GM18508 (cell line): Measurements from ENCODE around the gene ADAMTS7.
"Not testable (repeated sequence)": the region's sequence is repeated elsewhere in the genome, so short reads cannot be mapped to it uniquely, and the experiment has no call there.

Experiments used
- ATAC-seq: cut with Tn5 transposase; IDR thresholded peaks from one replicate; pipeline ENCODE4 v1.9.1; 2021; ENCODE audit warnings: moderate number of reproducible peaks; ENCODE audit not compliant: insufficient read depth, unreplicated experiment

ADAMTS7 gene

DNA sequence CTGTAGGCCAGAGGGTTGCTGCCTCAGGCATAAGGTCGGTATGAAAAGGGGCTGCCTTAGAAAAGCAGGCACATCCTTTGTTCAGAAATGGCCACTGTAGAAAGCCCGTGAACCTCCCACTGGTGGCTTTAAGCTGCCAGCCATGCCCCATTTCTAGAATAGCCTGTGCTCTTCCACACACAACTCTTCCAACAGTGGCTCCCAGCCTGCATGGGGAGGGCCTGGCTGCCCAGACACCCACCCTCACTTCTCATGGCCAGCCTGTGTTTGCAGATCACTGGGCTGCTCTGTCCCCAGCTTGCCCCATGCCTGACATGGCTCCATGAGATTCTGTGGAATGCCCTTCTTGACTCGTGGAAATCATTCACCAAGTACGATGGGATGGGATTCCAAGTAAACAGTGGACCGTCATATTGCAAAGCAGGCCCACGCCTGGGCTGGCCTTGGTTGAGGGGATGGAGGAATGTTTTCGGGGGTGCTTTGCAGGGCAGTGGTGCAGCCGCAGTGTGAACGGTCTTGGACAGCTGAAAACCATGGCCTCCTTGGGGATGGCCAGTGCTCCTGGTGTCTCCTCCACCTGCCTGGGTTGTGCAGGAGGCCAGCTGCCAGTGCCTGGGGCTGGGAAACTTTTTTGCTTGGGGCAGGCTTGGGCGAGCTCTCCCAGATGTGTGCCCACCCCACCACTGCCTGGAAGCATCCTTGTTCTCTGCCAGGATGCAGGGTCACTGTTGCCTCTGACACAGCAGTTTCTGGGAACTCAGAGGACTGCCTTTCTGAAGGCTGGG lies 57.3 kb downstream of the ADAMTS7 start:
- ATAC-seq, result not testable (repeated sequence)

DNA sequence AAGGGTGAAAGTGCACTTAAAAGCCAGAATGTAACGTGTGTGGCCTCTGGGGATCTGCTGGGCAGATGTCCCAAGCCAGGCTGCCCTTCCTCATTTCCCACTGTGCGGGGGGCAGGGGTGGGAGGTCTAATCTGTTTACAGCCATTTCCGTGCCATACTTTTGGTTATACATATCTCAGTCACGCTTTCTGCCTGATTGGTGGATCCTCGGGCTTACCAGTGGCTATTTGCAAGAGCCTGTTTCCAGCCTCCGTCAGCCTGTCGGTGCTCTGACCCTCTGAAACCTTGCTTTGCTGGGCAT lies 58.0 kb downstream of the ADAMTS7 start:
- not testable (repeated sequence) for ATAC-seq

DNA sequence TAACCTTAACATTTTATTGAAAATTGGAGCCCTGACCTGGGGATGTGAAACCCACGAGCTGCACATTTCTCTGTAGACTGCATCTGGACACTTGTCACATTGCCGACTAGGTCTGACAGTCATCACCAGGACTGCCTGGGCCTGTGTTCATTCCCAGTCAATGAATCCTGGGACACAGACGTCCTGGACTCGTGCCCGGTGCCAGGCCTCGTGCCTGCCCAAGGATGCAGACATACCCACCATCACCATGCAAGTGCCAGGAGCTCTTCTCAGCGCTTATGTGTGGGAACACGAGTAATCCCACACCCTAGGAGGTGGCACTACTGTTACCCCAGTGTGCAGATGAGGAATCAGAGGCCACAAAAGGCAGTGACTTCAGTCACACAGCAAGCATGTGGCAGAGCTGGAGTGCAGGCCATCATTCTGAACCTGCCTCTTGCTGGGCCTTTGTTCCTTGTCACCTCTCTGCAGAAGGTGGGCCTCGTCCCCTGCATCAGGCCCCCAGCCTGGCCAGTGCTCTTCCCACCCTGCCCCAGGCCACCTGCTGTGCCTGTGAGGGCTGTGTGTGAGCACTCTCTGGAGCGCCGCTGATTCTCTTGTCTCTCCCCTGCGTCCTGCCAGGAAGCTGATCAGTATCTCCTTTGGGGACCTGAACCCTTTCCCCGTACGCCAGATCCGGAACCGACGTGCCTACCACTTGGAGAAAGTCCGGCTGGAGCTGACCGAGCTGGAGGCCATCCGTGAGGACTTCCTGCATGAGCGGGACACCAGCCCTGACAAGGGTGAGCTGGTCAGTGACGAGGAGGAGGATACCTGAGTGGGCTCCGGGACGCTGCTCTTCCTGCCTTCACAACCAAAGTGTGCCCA lies 58.5 kb downstream of the ADAMTS7 start:
- ATAC-seq, result no peak

DNA sequence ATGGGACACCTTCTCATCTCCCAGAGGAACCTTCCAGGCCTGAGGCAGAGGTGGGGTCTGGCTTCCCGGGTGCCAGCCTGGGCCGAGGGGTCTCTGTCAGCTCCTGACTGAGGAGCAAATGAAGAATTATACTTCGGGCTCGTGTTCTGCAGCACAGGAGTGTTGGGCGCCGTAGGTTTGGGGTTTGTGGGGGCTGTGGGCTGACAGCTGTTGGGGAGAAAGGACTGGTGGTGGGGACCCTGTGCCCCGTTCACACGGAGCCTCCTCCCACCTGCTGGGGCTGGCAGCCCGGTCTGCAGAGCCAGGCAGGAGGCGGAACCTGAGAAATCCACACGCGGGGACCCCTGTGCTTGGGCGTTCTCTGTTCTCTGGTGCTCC lies 59.7 kb downstream of the ADAMTS7 start:
- ATAC-seq, result no peak

DNA sequence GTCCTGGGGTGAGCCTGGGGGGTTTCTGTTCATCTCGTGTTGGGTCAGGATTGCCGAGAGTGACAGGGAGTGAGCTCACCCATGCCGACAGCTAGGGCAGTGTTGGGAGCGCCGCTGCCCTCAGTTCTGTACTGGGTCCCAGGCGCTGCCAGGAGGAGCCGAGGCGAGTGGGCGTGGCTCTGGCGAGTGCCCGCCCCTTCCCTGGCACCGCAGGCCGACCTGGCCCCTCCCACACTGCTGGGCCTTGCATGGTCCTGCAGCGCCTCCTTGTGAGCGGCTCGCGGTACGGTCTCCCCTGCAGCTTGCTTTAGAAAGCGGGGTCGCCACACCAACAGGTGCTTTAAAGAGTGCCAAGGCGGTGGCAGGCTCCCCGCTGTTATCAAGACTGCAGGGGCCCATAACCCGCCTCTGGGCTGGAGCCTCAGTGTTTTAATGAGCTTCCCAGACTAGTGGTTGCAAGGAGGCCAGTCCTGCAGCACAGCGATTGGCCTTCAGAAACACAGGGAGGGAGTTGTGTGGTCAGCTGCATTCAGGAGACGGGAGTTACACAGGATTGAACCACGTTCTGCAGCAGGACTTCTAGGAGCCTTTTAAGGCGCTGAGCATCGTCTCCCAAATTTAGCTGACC lies 60.2 kb downstream of the ADAMTS7 start:
- ATAC-seq, result not testable (repeated sequence)

DNA sequence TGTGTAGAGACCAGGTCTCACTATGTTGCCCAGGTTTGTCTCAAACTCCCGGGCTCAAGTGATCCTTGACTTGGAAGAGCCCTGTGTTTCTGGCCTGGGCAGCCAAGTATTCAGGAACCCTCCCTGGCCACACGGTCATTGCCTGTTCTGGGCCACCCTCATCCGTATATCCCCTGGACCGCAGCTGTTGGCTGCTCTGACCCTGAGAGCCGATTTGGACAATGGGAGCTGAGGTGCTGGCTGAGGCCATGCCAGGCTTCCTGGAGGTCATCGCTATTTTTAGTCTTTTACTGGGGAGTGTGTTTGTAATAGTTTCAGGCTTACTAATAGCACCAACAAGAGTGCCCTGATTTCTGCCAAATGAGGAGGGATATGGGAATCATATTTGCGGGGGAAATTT lies 60.7 kb downstream of the ADAMTS7 start:
- no peak for ATAC-seq

DNA sequence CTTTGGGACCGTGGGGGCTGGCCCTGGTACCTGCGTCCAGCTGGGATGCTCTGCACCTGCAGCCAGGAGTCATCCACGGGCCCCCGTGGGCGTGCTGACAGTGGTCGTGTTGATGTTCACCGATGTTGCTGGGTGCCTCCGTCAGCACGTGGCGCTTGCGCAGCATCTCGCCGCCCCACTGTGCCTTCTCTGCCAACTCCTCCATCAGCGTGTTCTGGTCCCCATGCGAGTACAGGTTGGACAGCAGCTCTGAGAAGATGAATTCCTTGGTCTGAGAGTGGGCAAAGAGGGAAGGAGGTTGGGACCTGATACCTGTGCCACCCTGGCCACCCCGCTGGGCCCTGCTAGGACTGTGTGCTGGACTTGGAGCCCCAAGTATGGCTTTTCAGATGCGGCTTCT lies 61.4 kb downstream of the ADAMTS7 start:
- no peak for ATAC-seq

DNA sequence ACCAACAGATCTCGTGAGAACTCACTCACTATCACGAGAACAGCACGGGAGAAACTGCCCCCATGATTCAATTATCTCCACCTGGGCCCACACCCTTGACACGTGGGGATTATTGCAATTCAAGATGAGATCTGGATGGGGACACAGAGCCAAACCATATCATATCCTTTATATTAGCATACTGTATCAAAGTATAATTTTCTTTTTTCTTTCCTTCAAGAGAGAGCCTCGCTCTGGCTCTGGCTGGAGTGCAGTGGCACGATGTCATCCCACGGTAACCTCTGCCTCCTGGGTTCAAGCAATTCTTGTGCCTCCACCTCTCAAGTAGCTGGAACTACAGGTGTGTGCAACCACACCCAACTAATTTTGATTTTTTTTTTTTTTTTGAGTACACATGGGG lies 63.4 kb downstream of the ADAMTS7 start:
- ATAC-seq, result not testable (repeated sequence)

DNA sequence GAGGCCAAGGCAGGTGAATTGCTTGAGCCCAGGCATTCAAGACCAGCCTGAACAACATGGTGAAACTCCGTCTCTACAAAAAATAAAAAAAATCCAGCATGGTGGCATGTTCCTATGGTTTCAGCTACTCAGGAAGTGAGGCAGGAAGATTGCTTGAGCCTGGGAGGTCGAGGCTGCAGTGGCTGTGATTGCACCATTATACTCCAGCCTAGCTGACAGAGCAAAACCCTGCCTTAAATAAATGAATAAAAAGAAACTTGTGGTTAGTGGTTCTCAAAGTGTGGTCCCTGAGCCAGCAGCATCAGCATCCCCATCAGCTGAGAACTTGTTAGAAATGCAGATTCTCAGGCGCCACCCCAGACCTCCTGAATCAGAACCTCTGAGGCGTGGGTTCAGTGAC lies 69.6 kb downstream of the ADAMTS7 start:
- not testable (repeated sequence) for ATAC-seq

DNA sequence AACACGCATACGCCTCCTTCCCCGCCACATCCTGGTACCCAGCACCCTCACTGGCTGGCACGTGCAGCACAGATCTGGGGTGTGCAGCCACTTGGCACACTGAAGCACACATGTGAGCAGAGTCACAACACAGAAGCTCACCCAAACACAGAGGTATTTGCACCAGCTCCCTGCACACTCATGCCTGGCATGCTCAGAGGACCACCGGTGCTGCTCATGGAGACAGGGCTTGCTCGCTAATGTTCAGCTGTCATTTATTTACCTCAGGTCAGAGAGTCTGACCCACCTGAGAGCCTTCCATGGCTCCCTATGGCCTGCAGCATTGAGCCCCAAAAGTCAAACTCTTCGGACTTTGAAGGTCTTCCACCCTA lies 70.4 kb downstream of the ADAMTS7 start:
- no peak for ATAC-seq

DNA sequence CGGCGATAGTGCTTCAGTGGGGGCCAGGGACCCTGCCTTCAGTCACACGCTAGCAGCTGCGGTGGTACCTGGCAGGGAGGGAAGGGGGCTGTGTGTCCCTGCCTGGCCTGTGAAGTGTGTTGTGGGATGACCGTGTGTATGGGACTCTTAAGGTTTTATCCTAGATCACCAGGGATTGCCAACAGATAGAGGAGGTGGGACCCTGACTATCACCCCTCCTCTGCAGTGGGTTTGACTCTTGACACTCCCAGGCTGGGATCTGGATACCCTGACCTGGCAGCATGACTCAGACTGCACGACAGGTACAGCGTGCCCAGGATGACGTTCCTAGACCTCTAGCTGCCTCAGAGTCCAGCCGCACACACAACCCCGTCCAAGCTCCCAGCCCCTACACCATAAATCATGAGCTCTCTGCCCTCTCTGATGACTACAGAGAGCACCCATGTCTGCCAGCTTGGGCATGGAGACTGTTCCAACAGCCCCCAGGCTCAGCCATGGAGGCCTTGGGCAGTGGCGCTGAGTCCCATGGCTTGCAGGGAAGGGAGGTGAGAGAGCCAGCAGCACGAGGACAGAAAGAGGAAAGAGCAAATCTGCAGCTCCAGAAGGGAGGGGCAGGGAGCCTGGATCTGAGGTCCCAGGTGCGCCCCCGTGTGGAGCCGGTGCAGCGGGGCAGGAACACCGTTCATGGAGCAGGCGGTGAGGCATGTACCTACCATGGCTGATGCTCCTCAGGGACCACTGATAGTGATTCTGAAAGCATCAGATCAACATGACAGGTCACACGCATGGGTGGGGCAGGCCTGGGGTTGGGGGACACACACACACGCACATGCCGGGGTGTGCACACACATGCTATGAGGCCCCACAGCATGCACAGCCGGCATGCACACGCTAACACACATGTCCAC lies 71.0 kb downstream of the ADAMTS7 start:
- ATAC-seq, result no peak

DNA sequence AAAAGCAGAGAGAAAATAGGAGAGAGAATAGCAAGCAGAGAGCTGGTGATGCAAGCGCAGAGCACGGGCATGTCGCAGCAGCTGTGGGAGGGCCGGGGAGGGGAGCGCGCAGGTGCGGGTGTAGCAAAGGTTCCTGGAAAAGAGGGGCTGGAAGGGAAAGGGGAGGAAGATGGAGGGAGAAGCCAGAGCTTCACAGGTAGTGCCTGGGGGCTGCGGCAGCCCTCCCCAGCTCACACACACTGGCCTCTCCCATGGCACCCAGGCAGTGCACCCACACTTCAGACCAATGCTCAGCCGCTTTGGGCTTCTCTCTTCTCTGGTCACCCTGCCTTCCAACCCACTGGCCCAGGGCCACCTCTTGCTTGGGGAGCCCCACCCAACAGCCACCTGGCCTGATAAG lies 72.1 kb downstream of the ADAMTS7 start:
- ATAC-seq, result no peak

DNA sequence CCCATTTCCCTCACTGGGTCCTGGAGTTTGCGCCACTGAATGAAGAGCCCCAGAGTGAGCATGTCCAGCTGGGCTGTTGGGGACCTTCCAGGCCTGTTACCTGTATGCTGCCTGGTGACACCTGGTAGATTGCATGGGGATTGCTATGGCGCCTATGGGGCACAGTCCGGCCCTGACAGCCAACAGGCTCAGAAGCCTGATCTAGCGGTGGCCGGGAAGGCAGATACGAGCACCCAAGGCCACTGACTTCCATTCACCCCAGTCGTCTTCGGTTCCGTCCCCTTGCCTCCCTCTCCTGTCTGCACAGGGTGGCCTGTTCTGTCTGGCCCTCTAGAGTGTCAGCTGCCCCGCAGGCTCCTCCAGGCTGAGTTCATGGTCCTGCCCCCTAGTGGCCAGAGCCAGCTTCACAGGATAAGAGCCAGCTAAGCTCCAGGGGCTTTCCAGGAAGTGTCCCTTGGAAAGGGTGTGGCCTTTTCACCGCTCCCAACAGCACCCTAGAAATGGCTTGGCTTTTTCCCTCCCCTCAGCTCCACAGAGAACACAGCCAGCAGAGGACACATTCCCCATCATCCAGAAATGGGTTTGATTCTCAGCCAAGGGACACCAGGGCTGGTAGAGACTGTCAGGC lies 73.2 kb downstream of the ADAMTS7 start:
- ATAC-seq, result not testable (repeated sequence)

DNA sequence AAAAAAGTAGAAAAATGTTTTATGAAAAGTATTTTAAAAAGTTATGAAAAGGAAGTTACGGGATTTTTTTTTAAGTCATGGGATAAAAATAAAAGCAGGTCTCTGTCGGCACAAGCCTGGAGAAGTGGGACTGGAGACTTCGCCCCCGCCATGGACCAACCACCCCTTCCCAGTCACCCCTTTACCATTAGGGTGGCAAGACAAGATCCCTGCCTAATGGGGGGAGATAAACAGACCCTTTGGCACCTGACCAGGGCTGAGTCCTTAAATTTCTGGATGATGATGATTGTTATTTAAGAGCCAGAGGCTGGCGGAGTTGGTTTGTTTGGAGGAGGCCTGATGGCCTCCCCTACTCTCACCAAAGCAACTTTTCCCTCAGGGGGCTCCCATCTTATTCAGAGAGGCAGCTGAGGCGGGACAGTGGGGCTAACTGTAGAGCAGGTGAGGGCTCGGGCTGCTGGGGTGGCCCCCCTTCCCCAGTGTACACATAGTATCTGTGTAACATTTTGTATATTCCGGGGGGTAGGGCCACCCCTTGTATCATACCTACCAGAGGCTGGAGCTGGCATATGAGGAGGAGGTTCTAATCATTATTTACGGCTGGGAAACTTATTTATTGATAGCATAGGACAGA lies 74.0 kb downstream of the ADAMTS7 start:
- ATAC-seq, result no peak

DNA sequence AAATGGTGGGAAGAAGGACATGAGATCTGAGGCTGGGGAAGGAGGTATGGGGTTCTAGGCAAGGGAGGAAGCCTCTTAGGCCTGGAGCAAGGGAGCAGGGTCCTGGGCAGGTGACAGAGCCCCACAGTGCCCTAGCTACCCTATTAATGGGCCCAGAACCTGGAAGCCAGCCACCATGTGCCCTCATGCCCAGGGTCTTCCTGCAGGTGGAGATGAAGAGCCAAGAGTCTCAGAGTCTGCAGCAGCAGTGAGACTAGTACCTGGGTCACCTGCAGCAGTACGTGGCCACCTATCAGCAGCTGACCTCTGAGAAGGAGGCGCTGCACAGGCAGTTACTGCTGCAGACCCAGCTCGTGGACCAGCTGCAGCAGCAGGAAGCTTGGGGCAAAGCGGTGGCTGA lies 75.0 kb downstream of the ADAMTS7 start:
- not testable (repeated sequence) for ATAC-seq

DNA sequence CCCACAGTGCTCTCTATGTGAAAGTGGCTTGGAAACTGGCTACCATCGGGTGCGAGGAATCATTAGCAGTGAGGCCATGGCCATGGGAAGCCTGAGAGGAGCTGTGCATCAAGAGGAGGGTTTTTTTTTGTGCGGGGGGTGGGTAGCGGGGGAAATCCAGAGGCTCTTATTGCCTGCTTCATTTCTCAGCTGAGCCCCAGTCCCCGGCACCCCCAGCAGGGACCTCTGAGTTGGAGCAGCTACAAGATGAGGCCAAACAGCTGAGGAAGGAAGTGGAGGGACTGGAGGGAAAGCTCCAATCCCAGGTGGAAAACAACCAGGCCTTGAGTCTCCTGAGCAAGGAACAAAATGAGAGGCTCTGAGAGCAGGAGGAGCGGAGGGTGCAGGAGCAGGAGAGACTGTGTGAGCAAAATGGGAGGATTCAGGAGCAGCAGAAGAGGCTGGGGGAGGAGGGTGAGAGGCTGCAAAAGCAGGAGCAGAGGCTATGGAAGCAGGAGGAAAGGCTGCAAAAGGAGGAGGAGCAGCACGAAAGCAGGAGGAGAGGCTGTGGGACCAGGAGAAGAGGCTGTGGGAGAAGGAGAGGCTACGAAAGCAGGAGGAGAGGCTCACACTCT lies 76.7 kb downstream of the ADAMTS7 start:
- ATAC-seq, result no peak

DNA sequence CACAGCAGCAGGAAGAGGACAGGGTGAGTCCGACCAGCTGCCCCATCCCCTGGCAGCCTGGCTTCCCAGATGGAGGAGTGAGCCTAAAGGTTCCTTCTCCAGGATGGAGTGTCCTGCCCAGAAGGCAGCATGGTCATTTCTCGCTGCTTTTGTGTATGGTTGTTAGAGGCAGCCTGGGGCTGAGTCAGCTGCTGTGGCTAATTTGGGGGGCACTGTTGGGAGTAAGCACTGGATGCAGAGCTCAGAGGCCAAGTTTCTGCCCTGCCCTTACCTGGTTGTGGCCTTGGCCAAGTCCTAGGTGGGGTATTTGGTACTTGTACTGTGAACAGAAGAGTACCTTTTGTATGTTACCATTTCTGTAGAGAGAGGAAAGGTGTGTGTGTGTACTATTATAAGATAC lies 78.6 kb downstream of the ADAMTS7 start:
- ATAC-seq, result no peak

DNA sequence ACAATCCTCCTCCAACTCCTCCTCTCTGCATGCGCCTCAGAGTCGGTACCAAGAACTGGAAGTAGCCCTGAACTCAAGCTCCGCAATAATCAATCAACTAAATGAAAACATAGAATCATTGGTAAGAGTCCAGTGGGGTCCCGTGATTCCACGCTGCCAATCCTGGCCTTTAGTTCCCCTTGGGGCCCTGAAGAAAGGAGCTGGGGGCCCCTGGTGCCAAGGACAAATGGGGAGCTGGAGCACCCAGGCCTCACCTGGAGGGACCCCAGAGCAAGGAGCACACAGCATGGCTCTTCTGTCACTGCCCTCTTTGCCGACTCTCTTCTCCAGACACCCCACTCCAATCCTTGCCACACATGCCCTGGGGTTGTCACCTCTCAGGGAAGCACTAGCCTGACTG lies 80.3 kb downstream of the ADAMTS7 start:
- no peak for ATAC-seq

DNA sequence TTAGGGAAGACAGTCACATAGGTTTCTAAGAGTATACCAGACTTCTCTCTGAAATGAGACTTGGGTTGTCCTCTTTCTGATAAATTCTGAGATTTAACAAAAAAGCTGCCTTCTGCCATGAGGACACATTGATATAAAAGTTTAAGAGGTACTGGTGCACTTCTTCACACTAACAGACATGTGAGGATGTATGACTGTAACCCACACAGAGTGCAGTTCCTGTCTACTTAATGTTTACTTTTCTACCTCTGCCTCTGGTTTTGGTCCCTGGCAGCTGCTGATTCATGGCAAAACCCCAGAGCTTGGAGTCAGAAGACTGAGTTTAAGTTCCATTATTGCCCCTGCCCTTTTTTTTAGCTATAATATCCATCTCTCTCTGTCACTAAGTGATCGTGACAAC lies 82.8 kb downstream of the ADAMTS7 start:
- ATAC-seq, result not testable (repeated sequence)
